ENCODE measurements around the gene SH2D3C.

SH2D3C gene

DNA sequence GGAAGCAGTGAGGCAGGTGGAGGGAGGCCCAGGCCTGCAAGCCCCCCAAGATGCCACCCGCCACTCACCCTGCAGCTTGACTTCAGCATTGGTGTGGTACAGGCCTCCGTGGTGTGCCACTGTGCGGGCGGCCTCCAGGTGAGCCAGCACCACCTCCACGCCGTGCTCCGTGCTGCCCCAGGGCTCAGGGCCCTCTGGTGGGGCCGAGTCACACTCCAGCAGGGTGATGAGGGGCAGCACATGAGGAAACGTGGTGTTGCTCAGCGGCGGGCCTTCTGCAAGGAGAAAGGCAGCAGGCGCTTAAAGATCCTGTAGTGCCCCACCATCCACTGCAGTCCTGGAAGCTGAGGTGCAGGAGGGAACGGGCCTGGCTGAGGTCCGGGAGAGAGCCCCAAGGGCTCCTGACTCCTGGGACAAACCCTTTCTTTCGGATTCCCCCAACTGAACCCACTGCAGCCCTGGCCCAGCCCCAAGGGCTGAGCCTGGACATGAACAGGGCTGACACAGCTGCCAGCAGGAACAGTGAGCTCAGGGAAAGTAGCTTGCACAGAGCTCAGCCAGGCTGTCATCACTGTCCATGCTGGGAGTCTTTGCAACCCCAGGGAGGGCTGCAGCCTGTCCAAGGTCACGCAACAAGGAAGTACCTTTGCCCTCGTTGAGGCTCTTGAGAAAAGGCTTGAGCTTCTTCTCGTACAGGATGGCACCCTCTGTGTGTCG lies 38.7 kb downstream of the SH2D3C start:
- peak; percentile 29 for DNase-seq

DNA sequence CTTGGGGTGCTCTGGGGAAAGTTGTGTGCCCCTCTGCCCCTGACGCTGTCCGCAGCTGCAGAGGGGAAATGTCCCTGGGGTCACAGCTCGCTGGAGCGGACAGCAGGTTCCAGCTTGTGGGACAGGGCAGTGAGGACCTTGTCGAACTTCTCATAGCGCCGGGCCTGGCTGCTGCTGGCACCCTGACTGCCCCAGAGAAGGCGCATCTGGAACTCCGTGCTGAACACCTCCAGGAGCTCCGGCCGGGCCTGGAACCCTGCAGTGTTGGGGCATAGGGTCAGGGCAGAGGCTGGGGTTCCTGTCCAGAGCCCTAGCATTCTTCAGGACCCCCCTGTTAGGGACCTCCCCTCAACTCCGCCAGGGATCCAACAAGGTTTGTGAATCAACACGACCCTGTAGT lies 39.8 kb downstream of the SH2D3C start:
- DNase-seq = no peak

DNA sequence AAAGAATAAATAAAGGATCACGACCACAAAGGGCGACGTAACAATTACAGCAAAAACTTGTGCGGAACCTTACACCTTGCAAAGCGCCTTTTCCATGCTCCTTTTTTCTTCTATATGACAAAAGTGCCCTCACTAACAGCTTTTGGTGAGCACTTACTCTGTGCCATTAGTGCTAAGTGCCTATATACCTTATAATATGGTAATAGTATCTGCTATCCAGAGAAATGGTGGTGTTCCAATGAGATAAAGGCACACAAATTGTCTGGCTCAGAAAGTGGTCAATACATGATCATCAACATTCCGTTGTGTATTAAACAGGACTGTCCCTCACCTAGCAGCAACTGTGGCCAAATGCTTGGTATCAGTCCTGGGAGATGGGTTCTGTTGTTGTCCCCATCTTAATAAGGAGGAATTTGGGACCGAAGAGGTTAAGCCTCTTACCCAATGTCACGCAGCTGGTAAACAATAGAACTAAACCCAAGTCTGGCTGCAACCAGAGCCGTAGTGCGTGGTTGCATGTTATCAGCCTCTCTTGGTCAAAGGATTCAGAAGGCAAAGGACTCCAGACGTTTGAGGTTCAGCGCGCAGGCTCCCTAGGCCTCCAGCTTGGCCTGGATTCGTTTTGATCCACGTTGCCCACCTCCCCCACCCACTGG lies 42.8 kb downstream of the SH2D3C start:
- DNase-seq = peak; percentile 63

DNA sequence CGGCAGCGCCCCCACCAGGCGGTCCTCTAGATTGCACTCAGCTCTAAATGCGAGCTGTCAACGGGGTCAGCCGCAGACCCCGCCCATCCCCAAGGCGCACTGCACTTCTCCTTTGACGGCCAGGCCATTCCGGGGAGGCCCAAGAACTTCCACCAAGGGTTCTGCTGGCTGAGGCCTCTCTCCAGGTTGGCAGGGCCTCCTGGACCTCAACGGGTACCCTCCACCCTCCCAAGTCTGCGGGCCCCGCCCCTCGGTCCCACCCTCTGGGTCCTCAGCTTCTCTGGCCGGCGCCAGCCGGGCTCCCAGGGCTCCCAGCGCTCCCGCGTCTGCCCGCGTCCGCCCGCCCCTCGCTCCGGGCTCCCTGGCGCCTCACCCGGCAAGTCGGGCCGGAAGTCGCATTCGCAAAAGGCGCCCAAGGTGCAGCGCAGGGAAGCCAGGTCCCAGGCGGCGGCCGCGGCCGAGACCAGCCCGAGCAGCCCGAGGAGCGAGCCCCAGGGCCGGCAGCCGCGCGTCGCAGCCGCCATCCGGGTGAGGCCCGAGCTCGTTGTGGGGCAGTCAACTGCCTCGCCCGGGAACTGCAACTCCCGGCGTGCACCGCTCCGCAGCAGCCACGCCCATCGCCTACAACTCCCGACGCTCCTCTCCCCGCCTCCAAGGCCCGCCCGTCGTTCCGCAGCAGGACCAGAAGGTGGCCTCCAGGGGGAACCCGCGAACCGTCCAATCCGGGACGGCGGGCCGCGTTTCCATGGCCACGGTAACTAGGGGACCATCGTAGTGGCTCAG lies 43.5 kb downstream of the SH2D3C start, which contains the start of gene TOR2A:
Gene TOR2A, minus strand, starts transcription at position 548 of the 783 bp plus-strand sequence. Its CDS starts 24 bp downstream, at position 524.
- peak; percentile 99 for DNase-seq

DNA sequence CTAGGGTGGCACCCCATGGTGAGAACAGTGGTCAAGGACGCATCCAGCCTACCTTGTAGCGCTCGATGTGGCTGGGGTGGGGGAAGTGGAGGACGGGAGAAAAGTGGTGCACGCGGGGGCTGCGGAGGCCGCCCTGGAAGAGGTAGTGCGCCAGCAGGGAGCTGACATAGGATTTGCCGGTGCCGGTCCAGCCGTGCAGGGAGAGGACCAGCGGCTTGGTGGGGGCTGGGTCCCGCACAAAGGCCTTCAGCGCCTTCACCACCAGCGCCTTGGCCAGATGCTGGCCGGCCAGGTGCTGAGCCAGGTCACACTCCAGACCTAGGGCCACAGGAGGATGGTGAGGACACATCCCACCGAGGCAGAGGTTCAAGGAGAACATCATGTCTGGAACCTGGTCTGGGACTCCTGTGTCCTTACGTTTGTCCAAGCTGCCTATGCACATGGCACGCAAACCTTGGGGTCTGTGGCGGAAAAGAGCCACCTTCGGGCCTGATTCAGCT lies 44.2 kb downstream of the SH2D3C start:
- no peak for DNase-seq

DNA sequence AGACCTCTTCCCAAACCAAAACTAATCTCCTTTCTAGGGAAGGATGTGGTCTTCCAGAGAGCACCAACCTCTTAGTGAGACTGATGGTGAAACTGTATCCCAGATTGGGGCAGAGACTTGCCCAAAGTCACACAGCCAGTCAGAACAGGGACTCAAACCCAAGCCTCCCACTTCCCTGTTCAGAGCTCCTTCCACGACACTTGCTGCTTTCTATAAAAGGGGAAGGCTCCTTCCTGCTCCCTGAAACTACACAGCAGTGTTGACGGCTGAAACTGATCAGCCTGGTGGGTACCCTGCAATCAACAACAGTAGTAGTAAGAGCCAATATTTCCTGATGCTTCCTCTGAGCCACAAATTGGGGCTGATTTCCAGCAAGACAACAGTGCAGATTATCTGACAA lies 44.9 kb downstream of the SH2D3C start:
- DNase-seq = no peak

DNA sequence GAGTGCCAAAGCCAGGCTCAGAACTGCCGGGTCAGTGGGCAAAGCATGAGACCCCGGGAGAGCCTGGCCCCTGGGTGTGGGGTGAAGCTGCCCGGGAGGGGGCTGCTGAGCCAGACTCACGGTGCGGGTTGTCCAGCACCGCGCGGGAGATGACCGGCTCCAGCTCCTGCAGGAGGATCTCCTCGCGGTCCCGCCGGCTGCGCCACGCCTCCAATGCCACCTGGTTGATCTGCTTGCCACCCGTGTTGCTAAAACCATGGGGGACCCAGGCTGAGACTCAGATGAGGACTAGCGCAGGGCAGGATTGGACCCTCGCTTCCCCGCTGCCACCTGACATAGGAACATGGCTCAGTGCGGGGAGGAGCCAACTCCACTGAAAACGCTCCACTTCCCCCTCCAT lies 46.0 kb downstream of the SH2D3C start:
- no peak for DNase-seq

DNA sequence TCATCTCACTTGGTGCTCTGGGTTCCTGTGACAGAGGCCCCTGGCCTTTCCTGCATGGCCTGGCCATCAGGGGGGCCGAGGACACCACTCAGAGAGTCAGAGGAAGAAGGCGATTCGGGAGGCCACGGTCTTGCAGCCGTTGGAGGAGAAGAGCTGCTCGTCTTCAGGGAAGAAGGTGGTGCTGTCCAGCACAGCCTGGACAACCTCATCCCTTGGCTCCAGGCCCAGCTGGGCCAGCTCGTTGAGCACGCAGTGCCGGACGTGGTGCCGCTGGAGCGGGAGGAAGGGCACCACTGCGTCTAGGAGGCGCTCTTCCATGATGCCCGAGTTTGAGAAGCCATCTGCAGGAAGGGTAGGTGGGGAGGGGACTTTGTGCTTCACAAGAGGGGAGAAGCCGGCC lies 46.5 kb downstream of the SH2D3C start:
- no peak for DNase-seq

DNA sequence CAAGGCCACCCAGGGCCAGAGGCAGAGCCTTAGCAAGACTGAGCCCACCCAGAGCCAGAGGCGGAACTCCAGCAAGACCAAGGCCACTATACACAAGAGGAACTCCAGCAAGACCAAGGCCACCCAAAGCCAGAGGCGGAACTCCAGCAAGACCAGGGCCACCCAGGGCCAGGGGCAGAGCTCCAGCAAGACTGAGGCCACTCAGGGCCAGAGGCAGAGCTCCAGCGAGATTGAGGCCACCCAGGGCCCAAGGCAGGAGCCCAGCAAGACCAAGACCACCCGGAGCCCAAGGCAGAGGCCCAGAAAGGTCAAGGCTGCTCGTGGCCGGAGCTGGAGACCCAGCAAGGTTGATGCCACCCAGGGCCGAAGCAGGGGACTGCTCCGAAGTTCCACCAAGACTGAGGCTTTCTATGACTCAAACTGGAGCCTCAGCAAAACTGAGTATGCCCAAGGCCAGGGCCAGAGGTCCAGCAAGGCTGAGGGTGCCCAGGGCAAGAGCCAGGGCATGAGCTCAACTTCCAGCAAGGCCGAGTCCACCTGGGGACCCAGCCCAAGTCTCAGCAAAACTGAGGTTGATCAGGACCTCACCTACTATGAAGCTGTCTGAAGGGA lies 47.6 kb downstream of the SH2D3C start:
- DNase-seq = no peak

DNA sequence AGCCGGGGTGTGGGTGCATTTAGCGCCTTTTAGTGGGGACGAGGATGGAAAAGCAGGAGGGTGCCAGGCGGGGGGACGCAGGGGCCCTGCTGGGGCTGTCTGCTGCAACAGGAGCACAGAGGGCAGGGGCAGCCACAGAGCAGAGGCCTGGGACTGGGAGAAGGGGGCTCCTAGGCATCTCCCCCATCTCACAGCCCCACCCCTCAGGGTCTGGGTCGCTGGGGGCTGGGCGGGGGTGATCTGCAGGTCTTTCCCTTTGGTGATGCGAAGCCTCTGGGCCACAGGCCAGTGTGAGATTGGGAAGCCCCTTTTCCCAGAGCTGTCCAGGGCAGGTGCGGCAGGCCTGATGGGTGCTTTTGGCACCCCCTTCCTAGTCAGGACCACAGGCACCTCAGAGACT lies 48.2 kb downstream of the SH2D3C start:
- no peak for DNase-seq

DNA sequence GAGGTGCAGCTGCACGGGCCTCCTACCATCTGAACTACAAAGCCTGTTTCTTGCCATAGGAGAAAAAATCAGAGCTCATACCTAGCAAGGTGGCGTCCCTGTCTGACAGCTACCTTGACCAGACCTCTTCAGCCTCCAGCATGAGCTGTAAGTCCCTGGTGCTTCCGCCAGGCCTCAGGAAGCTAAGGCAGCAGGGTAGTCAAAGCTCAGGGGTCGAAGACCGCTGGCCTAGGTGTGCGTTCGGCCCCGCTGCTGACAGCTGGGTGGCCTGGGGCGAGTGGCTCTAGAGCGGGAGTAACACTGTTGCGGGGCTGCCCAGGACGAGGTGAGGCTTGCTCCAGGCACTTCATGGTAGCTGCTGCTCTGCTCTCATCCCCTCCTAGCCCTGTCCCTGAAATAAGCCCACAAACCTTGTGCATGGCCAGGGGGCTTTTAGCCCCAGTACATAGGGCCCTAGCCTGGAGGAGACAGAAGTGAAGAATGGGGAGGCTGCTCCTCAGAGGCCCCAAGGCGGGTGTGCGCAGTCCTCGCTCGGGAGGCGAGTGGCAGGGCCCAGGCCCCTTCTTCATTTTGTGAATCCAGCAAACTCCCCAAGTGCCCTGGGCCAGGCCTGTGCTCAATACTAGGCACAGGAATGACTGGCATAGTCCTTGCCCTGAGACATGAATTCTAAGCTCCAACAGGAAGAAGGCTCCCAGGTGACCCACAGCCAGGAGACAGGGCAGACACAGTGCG lies 48.8 kb downstream of the SH2D3C start:
- no peak for DNase-seq

DNA sequence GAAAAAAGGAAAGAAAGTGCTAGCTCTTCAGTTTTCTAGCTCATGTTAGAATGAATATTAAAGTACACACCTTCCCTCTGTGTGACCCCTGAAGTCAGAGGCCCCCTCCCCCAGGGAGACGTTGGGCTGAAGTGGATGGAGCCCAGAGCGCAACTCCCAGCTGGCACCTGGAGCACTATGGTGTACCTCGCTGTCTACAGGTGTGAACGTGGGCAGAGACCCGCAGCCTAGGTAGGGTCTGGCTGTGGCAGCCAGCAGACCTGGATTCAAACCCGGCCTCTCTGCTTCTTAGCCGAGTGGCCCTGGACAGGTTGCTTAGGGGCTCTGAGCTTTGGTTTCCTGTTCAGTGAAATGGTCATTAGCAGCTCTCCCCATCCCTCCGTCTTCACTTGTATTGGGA lies 49.7 kb downstream of the SH2D3C start:
- no peak for DNase-seq

DNA sequence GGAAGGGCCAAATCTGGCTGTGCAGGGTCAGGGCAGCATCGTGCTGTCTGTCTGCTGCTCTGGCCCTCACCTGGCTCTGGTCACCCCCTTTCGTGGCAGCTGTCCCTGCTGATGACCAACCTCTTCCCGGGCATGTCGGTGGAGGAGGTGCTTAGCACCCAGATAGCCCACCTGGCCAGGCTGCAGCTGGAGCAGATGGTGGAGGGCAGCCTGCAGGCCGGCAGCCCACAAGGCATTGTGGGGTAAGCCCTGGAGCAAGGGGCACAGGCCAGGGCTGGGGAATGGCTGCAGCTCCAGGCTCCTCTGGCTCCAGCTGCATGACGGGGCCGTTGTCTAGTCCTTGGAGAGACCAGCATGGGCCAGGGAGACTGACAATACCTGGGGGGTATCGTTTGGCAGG lies 51.6 kb downstream of the SH2D3C start:
- DNase-seq = no peak

DNA sequence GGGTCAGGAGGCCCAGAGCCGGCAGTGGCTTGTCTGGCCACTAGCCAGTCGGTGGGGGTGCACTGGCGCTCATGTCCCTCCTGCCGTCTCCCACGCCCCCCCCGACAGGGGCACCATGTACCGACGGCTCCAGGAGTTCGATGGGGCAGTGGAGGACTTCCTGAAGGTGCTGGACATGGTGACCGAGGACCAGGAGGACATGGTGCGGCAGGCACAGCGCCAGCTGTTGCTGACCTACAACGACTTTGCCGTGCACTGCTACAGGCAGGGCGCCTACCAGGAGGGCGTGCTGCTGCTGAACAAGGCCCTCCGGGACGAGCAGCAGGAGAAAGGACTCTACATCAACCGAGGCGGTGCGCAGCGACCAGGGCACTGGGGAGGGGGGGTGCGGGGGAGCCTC lies 54.5 kb downstream of the SH2D3C start:
- DNase-seq = peak; percentile 70

DNA sequence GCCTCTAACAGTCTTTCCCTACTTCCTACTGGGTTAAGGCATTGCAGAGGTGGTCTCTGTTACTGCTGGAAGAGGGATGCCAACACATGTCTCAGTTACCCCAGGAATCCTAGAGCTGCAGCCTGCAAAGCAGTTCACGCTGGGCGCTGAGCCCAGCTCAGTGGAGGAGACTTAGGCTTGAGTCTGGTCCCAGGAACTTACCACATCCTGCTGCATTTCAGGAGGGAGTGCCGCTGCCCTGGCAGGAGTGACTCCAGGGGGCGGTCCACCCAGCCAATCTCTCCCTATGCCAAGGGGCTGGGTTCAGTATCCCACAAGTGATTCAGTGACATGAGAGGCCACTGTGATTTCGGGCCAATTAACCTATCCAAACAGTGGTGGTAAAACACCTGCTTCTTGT lies 55.0 kb downstream of the SH2D3C start:
- DNase-seq = peak; percentile 41

DNA sequence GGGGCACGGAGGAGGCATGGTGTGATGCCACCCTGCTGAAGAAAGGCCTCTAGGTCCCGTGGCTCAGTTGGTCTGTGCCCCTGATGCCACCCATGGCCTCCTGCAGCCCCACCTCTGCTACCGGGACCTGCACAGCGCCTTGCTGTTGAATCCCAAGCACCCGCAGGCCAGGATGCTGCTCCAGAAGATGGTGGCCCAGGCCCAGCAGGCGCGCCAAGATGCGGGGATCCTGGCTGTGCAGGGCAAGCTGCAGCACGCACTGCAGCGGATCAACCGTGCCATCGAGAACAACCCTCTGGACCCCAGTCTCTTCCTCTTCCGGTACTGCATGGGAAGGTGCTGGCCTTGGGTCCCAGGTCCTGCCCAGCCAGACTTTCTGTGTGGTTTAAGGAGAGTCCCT lies 55.5 kb downstream of the SH2D3C start:
- no peak for DNase-seq

DNA sequence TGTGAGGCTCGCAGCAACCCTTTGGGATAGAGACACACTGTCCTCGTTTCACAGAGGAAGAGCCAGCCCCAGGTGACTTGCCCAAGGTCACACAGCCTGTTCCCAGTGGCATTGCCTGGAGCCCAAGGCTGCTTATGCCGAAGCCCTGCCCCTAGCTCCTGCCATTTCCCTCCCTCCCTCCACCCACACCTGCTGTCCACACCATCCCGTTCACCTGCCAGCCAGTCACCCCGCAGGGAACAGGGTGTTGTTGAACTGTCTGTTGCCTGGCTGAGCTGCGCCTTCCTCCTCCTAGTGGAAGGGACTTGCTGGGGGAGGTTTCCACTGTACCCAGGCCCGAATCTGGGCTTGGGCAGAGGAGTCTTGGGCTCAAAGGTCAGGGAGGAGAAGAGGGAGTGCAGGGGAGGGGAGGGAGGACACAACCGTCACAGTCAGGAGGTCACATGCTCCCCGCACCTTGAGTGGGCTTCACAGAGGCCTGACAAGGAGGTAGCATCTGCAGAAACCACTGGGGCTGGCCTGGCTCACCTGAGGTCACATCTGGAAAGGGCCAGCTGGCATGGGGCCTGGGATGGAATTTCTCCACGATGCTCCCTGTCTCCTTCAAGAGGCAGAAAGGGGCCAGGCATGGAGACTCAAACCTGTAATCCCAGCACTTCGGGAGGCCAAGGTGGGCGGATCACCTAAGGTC lies 56.3 kb downstream of the SH2D3C start:
- DNase-seq = peak; percentile 66

DNA sequence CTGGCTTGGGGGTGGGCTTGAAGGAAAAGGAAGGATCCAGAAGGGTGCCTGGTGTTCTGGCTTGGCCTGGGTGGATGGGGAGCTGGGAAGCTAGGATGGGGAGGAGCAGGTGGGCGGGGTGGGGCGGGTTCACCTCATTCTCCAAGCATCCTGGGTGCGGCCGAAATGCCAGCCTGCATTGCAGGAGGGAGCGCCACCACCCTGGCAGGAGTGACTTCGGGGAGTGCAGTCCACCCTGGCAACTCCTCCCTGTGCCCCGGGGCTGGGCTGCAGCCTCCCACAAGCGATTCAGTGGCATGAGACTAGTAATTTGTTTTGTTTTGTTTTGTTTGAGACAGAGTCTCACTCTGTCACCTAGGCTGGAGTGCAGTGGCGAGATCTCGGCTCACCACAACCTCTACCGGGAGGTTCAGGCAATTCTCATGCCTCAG lies 57.1 kb downstream of the SH2D3C start:
- no peak for DNase-seq

DNA sequence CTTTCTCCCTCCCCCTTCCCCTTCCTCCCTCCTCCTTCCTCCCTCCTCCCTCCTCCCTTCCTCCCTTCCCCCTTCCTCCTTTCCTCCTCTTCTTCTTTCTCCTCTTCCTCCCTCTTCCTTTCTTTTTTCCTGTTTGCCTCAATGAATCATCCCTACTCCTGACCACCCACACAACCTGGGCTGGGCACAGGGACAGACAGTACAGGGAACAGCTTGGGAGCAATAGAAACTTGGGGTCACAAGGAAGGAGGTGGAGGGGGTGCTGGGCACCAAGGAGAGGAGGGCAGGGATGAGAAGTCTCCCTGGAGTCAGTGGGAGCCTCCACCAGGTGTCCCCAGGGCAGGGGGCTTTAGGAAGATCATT lies 57.6 kb downstream of the SH2D3C start:
- no peak for DNase-seq

DNA sequence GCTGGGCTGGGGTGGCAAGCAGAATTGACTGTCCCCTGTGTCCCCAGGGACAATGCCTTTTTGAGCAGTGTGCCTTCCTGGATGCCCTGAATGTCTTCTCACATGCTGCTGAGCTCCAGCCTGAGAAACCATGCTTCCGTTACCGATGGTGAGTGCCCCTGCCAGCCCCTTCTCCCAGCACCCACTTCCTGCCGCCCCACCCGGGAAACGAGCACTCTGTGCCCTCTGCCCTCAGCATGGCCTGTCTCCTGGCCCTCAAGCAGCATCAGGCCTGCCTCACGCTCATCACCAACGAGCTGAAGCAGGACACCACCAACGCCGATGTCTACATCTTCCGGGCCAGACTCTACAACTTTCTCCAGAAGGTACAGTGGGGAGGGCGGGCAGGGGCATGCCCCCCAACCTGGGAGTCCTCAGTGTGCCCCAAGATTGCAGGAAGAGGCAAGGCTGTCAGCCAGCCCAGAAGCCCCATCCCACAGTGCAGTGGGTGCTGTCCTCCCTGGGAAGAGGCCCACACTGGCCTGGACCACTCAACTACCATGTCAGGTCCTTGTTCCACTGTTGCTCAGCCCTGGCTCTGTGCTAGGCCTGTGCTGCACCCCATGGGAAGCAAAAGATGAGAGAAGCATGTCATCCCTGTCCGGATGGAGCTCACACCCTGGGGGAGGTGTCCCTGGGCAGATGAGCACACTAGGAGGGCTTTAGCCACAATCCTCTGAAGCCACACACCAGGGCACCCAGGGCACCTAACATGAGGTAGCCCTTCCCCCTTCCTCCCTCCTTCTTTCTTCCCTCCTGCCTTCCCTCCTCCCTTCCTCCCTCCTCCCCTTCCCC lies 58.2 kb downstream of the SH2D3C start:
- peak; percentile 35 for DNase-seq

DNA sequence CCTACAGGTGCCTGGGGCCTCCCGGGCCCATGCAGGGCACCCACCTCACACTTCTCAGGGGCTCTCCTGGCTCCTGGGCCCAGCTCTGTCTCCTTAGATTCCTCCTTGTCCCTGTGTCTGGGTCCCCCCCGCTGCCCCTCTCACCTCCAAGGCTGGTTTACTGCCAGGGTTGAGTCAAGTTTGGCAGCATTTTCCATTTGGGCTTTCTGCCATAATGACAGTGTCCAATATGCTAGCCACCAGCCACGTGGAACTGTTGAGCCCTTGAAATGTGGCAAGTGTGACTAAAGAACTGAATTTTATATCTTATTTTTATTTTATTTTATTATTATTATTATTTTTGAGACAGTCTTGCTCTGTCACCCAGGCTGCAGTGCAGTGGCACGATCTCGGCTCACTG lies 60.7 kb downstream of the SH2D3C start:
- no peak for DNase-seq

Measured in DMS53 (cell line).